ENCODE data around the gene CDCP1.

DNA sequence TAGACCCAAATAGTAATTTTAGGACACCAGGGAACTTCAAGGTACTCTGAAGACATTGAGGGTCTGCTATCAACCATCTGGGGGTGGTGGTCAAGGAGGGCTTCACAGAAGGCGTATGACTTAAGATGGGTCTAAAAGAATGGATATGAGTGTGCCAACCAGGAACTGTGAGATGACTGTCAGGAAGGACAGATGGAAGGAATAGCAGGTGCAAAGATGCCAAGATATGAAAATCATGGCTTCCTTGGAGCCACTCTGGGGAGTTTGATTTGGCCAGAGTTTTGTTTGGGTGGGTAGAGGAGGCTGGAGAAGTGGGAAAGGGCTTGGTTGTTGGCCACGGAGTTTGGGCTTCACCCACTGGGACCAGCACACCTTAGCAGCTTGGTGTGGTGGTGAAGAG, 21.2 kb downstream of the CDCP1 start:
- TF ChIP-seq, protein P1, sequence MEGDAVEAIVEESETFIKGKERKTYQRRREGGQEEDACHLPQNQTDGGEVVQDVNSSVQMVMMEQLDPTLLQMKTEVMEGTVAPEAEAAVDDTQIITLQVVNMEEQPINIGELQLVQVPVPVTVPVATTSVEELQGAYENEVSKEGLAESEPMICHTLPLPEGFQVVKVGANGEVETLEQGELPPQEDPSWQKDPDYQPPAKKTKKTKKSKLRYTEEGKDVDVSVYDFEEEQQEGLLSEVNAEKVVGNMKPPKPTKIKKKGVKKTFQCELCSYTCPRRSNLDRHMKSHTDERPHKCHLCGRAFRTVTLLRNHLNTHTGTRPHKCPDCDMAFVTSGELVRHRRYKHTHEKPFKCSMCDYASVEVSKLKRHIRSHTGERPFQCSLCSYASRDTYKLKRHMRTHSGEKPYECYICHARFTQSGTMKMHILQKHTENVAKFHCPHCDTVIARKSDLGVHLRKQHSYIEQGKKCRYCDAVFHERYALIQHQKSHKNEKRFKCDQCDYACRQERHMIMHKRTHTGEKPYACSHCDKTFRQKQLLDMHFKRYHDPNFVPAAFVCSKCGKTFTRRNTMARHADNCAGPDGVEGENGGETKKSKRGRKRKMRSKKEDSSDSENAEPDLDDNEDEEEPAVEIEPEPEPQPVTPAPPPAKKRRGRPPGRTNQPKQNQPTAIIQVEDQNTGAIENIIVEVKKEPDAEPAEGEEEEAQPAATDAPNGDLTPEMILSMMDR (IDR thresholded peaks at IDR 0.05), result no peak
- TF ChIP-seq POLR2A (IDR thresholded peaks at IDR 0.05) (no peak), POLR2AphosphoS5 (IDR thresholded peaks at IDR 0.05) (no peak), EP300 (IDR thresholded peaks at IDR 0.05) (no peak)

Measured in upper lobe of left lung (tissue), 4 donors.